ENCODE results near the gene ZNF532. TPM values are rescaled to one million over a fixed set of nuclear protein-coding genes. Genes with fewer than 3 reads are reported as not detected.

The ZNF532 gene
- total RNA-seq, 1 donor from 2014 or later = 0.96 TPM

DNA sequence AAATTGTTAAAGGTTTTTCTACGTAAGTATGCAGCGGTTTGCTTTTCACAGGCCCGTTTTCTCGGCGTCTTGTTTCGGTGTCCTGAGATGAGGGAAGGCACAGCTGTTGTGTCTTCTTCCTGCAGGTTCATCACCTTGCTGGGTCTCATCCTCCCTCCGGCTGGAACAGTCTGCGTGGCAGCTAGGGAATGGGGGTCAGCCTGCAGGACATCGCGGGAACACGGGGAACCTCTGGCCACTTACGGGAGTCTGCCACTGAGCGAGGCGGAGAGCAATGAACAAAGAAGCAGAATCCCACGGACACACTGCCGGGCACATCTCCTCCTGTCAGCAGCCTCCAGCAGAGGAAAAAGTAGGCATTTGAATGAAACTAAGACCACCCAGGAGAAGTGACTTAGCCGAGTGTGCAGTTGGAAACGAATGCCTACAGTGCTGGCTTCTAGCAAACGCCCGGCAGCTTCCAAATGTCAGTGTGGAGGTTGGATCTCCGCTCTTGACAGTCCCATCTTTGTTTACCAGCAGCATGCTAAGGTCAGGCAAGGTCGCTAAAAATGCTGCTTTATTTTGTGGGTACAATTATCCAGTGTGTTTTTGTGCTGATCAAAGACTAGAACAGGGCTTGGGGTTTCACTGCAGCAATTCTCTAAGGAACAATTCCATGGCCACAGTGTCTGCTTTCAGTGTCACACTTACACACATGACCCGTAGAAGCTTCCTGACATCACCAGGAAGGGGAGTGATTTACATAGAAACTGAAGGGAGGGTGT lies 165.2 kb downstream of the ZNF532 start:
- intact Hi-C loops (cut with micrococcal nuclease) = no loop called here

DNA sequence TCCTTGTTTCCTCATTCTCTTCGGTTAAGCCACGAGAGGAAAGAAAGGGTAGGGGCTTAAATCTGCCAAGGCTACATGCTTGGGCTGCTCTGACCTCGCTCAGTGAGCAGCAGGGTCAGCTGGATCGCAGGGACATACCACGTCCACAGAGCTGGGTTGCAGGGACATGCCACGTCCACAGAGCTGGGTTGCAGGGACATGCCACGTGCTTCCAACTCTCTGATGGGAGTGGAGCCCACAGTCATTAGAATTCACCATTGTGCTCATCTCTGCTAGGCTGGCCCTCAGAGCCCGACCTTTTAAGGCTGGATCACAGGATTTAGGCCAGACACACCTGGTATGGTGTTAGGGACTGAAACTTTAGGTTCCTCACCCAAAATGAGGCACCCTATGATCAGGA lies 167.6 kb downstream of the ZNF532 start:
- intact Hi-C loops (cut with micrococcal nuclease) = no loop called here

DNA sequence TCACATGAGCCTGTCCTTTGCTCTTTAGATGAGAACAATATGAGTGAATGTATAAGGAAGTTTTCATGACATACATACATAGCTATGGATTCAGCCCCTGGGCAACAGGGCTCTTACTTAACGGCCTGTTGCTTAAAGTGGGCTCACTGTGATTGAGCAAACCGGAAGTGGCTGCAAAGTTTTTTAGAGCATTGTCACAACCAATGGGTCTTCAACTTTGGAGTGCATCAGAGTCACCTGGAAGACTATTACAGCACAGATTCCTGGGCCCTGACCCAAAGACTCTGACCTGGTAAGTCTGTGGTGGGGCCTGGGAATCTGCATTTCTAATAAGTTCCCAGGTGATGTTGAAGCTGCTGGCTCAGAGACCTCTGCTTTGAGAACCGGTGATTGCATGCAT lies 168.7 kb downstream of the ZNF532 start:
- intact Hi-C loops (cut with micrococcal nuclease) = no loop called here

DNA sequence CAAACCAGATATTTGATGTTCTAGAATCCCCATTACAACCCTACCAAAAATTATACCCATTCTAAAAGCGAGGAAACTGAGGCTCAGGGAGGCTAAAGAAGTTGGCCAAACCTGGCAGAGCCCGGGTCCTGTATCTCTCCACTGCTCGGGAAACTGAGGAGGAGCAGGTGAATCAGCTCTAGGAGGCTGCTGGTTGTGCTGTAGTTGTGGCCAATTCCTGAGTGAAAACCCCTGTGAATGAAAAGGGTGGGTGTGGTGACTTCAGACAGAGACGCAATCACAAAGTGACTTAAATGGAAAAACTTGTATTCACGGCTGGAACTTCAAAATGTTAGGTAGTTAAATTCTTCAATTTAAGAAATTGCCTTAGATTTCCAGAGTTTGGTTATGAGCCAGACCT lies 169.3 kb downstream of the ZNF532 start:
- intact Hi-C loops (cut with micrococcal nuclease) = no loop called here

DNA sequence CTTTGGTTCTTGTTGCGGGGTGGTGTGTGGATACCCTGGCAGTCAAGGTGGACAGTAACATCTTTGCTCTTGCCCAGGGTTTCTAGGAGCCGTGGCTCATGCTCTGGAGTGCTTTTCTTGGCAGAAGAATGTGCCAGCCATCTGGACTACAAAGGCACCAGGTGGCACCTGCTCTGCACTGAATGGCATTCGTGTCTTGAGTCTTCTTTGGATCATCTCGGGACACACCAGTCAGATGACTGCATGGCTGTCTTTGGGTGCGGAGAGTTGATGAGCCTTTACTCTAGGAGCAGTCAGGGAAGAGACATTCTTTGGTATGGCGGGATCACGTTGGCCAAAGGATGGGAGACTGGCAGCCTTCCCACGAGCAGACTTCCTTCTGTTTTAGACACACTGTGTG lies 170.9 kb downstream of the ZNF532 start:
- intact Hi-C loops (cut with micrococcal nuclease) = no loop called here

Other genes starting within 250 kb of the ZNF532 start
- gene ALPK2, start 235.8 kb upstream of the ZNF532 start, total RNA-seq = 0.05 and 0.07 TPM in 2 replicates
- gene MALT1, start 193.4 kb upstream of the ZNF532 start, total RNA-seq = 46.2 and 49.8 TPM in 2 replicates

Measured in T-helper 1 cell treated with Interleukin-12 subunit alpha and Interleukin-12 subunit beta and Interleukin-4 antibody, amounts not matched to agents 30 ng/mL and 1 ng/mL, for 36 hours (primary cell).